SKM-1 (cell line): ENCODE results near the gene SH3BP4.

Experiments used
- DNase-seq: peaks from one replicate; lab custom pipeline; 2025; ENCODE audit not compliant: unreplicated experiment; lab: John Stamatoyannopoulos, UW

SH3BP4 gene

GRCh38 chr2:235034265-235035118 lies 82.7 kb downstream of the SH3BP4 start:
- DNase-seq = no peak

- DNase-seq = no peak
Observed at GRCh38 chr2:235037604-235038166, 85.9 kb downstream of the SH3BP4 start.

- no peak for DNase-seq
Observed at GRCh38 chr2:235041221-235041917, 89.6 kb downstream of the SH3BP4 start.

GRCh38 chr2:235041918-235042575 lies 90.2 kb downstream of the SH3BP4 start:
- no peak for DNase-seq

GRCh38 chr2:235042576-235043515 lies 91.0 kb downstream of the SH3BP4 start:
- no peak for DNase-seq

- DNase-seq = peak; percentile 57
Observed at GRCh38 chr2:235043762-235044500, 92.1 kb downstream of the SH3BP4 start.

- no peak for DNase-seq
Observed at GRCh38 chr2:235044501-235045271, 92.9 kb downstream of the SH3BP4 start.

- no peak for DNase-seq
Observed at GRCh38 chr2:235045336-235045972, 93.6 kb downstream of the SH3BP4 start.

GRCh38 chr2:235045973-235046343 lies 94.1 kb downstream of the SH3BP4 start:
- no peak for DNase-seq

GRCh38 chr2:235046589-235046988 lies 94.8 kb downstream of the SH3BP4 start:
- DNase-seq = no peak

GRCh38 chr2:235047171-235048160 lies 95.6 kb downstream of the SH3BP4 start:
- DNase-seq = no peak

- no peak for DNase-seq
Observed at GRCh38 chr2:235048549-235048948, 96.7 kb downstream of the SH3BP4 start.

GRCh38 chr2:235049069-235049468 lies 97.3 kb downstream of the SH3BP4 start:
- DNase-seq = no peak

GRCh38 chr2:235049719-235050118 lies 97.9 kb downstream of the SH3BP4 start:
- DNase-seq = no peak

GRCh38 chr2:235050980-235051351 lies 99.1 kb downstream of the SH3BP4 start:
- DNase-seq = peak; percentile 11

- DNase-seq = no peak
Observed at GRCh38 chr2:235051436-235052260, 99.8 kb downstream of the SH3BP4 start.
